ENCODE results near the gene ADAMTSL3. TPM values are rescaled to one million over a fixed set of nuclear protein-coding genes. Genes with fewer than 3 reads are reported as not detected.

Gene ADAMTSL3
- total RNA-seq, 4 donors from 2014 or later = 2.4 to 8.8 (median 5.7) TPM

GRCh38 chr15:83930392-83931212, 276.7 kb downstream of the ADAMTSL3 start:
- no peak for DNase-seq (ENCODE audit: low spot score in 2 of 2)
- H3K4me3 ChIP-seq (ENCODE audit: low read depth, poor library complexity, severe bottlenecking) = no peak overlapping the region
- no peak for TF ChIP-seq CTCF (IDR thresholded peaks at IDR 0.05)
- TF ChIP-seq POLR2A (IDR thresholded peaks at IDR 0.05) = no peak
- intact Hi-C loops (cut with DNase I; ENCODE audit: low total_unique reads) = no loop called here

- DNase-seq (ENCODE audit: low spot score in 2 of 2) = no peak
- no peak for TF ChIP-seq CTCF (IDR thresholded peaks at IDR 0.05)
- TF ChIP-seq POLR2A (IDR thresholded peaks at IDR 0.05) = no peak
- H3K4me3 ChIP-seq (ENCODE audit: low read depth, poor library complexity, severe bottlenecking) = no peak overlapping the region
- 98 to 100% methylated on average over 1 of the region's 1 CpG for WGBS, 2 donors
- intact Hi-C loops (cut with DNase I; ENCODE audit: low total_unique reads) = no loop called here
Observed at GRCh38 chr15:83935774-83936173, 281.9 kb downstream of the ADAMTSL3 start.

- WGBS, 2 donors = 92 to 98% methylated on average over 4 of the region's 4 CpGs
- TF ChIP-seq CTCF (IDR thresholded peaks at IDR 0.05) = no peak
- no peak for TF ChIP-seq POLR2A (IDR thresholded peaks at IDR 0.05)
Observed at GRCh38 chr15:83940136-83940535, 286.2 kb downstream of the ADAMTSL3 start.

GRCh38 chr15:83943043-83943442, 289.1 kb downstream of the ADAMTSL3 start:
- 91 to 97% methylated on average over 3 of the region's 3 CpGs for WGBS, 2 donors
- H3K4me3 ChIP-seq (ENCODE audit: low read depth, poor library complexity, severe bottlenecking) = no peak overlapping the region
- TF ChIP-seq CTCF (IDR thresholded peaks at IDR 0.05) (no peak), POLR2A (IDR thresholded peaks at IDR 0.05) (no peak)
- no peak for DNase-seq (ENCODE audit: low spot score in 2 of 2)
- intact Hi-C loops (cut with DNase I; ENCODE audit: low total_unique reads) = no loop called here

More at GRCh38 chr15:83940136-83940535, 286.2 kb downstream of the ADAMTSL3 start:
- no peak overlapping the region for H3K4me3 ChIP-seq (ENCODE audit: low read depth, poor library complexity, severe bottlenecking)
- intact Hi-C loops (cut with DNase I; ENCODE audit: low total_unique reads) = no loop called here
- no peak for DNase-seq (ENCODE audit: low spot score in 2 of 2)

GRCh38 chr15:83943849-83944404, 290.0 kb downstream of the ADAMTSL3 start:
- DNase-seq (ENCODE audit: low spot score in 2 of 2) = no peak
- no peak for TF ChIP-seq POLR2A (IDR thresholded peaks at IDR 0.05)
- TF ChIP-seq CTCF (IDR thresholded peaks at IDR 0.05) = no peak
- WGBS, 2 donors = 81 to 91% methylated on average over 4 of the region's 4 CpGs
- no peak overlapping the region for H3K4me3 ChIP-seq (ENCODE audit: low read depth, poor library complexity, severe bottlenecking)
- intact Hi-C loops (cut with DNase I; ENCODE audit: low total_unique reads) = no loop called here

Measured in lower leg skin (tissue), 4 donors.